Heart left ventricle (tissue), 13 donors: ENCODE measurements around the gene RAB11FIP4.
"Not testable (repeated sequence)": the region's sequence is repeated elsewhere in the genome, so short reads cannot be mapped to it uniquely, and the experiment has no call there.

ENCODE experiments used
- CTCF ChIP-seq, 12 donors: fragments of 200-600 bp; sonication (generic) in 4 of 12; IDR thresholded peaks; one replicate each; pipeline versions ENCODE4 v1.5.0 to v1.8.0; 2018 to 2022; ENCODE audit warnings: antibody characterized with exemption in 12 of 12, mild to moderate bottlenecking in 5 of 12
- POLR2A ChIP-seq, 2 donors: fragments of 450-650 bp; IDR thresholded peaks; one replicate each; pipeline ENCODE4 v1.6.1; 2017; ENCODE audit warnings: antibody characterized with exemption in 2 of 2, mild to moderate bottlenecking in 2 of 2, moderate library complexity in 2 of 2
- donor health status: ischemic (EF 13 %, LVEDD 7.1; RV severe dilation, severe dysfunction).
- donor health status: DM: no; HTN: yes; CAD: no.
- donor health status: DM: no; HTN: no; CAD: no.
- donor health status: ischemic (EF 25% LVEDD 6.9; RV normal size, moderate dysfunction).
- donor health status: ischemic (EF 25% LVEDD 5.7; RV mildly dilated, moderate dysfunction).
- donor health status: ischemic (EF 35%, LVEDD 5.7; RV mildly dilated, moderate dysfunction).
- donor health status: nonischemic (EF 11% LVEDD 7.7; RV severe dilation, severe dysfunction).
- donor health status: DM: yes; HTN: yes; CAD: no.
- donor health status: PGD.
- donor health status: ischemic (EF 29% LVEDD 5.4; RV normal size, mild dysfunction).
- donor health status: nonischemic (EF 23%, LVEDD 6.1; RV moderate dilation, normal function).

GRCh38 chr17:31345191-31345747, 46.2 kb upstream of the RAB11FIP4 start:
- not testable (repeated sequence) for TF ChIP-seq CTCF, POLR2A (IDR thresholded peaks at IDR 0.05)
